Thymus (tissue), 11 donors: ENCODE results near the gene TSKU. TPM values are rescaled to one million over a fixed set of nuclear protein-coding genes. Genes with fewer than 3 reads are reported as not detected.

Experiments used
- DNase-seq, 9 donors: peaks; one replicate each; pipeline ENCODE4 v3.0.0-alpha.2; 2013; ENCODE audit warnings: low spot score in 9 of 9, low read depth in 6 of 9, missing footprints in 1 of 9
- H3K27ac ChIP-seq, 2 donors: one replicate each; pipeline ENCODE4 v1.5.1; 2013; ENCODE audit warnings: control low read depth in 1 of 2, low read depth in 1 of 2, low read length in 1 of 2, mild to moderate bottlenecking in 1 of 2, moderate library complexity in 1 of 2
- H3K27me3 ChIP-seq, 2 donors: one replicate each; pipeline ENCODE4 v1.5.1; 2013; ENCODE audit warnings: low read length in 1 of 2; ENCODE audit not compliant: control insufficient read depth in 2 of 2, insufficient read depth in 1 of 2
- H3K36me3 ChIP-seq, 2 donors: one replicate each; pipeline ENCODE4 v1.5.1; 2013; ENCODE audit warnings: low read length in 1 of 2, mild to moderate bottlenecking in 1 of 2, moderate library complexity in 1 of 2; ENCODE audit not compliant: control insufficient read depth in 2 of 2, insufficient read depth in 2 of 2
- H3K4me1 ChIP-seq, 2 donors: one replicate each; pipeline ENCODE4 v1.5.1; 2013; ENCODE audit warnings: low read length in 2 of 2; ENCODE audit not compliant: control insufficient read depth in 2 of 2, insufficient read depth in 2 of 2
- H3K4me3 ChIP-seq, 2 donors: one replicate each; pipeline ENCODE4 v1.5.1; 2013; ENCODE audit warnings: low read length in 2 of 2, control low read depth in 1 of 2, mild to moderate bottlenecking in 1 of 2
- H3K9me3 ChIP-seq, 2 donors: one replicate each; pipeline ENCODE4 v1.5.1; 2013; ENCODE audit warnings: low read length in 1 of 2, mild to moderate bottlenecking in 1 of 2; ENCODE audit not compliant: control insufficient read depth in 2 of 2, insufficient read depth in 1 of 2
- WGBS: extraction: QIAGEN DNeasy Blood & Tissue Kit; methylation state at CpG from one replicate; pipeline ENCODE4 v1.1.7; 2013; 5-methylcytosine and 5-hydroxymethylcytosine counted together
- polyA plus RNA-seq: library from polyadenylated mRNA; stranded (reverse); fragments of 200-250 nt; gene quantifications from one replicate; pipeline ENCODE4 v1.2.3, GENCODE V29; 2013
- total RNA-seq: library from RNA; stranded (reverse); fragments of 120-200 nt; gene quantifications from one replicate; pipeline ENCODE4 v1.2.4, GENCODE V29; 2013
- donor health status: healthy.

TSKU gene
- total and polyA plus RNA-seq, 2 donors, result 2.9 to 11.8 TPM

DNA sequence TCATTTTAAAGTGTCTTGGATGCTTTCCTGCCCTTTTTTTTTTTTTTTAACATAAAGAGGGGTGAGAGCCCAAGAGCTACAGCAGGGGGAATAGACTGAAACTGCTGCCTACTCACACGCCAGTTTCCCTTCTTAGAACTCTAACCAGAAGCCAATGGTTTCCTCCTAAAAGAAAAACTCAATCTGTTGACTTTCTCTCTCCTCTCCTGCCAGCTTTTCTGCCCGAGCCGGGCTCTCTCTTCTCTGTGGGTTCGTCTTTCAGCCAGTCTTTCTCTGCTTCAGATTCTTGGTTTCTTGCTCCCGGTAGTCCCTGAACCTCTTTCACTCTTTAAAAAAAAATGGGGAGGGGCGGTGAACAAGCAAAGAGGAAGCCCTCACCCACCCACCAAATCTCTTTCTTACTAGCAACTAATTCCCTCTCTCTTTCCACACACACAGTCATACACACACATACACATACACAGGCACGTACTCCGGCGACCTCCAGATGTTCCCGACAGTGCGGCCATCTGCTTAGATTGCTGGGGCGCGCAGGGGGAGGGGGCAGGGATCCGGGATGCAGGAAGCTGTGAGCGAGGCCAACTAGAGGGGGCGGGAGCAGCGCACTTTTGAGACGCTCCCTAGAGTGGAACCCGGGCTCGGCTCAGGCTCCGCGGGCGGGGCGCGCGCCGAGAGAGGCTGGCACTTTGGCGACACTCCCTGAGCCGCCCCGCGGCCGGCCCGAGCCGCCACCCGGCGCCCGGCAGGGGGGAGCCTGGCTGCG is 444 bp upstream of the TSKU start:
- H3K27me3 ChIP-seq, result peaks cover 16 to 59% of the 10 kb centered on the region in 2 donors
- no peaks in the 10 kb centered on the region for H3K36me3 ChIP-seq
- H3K27ac ChIP-seq, result peak overlapping the region; percentile 68 to 81
- no peaks in the 10 kb centered on the region for H3K9me3 ChIP-seq
- H3K4me3 ChIP-seq, result peak overlapping the region; percentile 32 to 56
- peaks cover 0 to 25% of the 10 kb centered on the region in 2 donors for H3K4me1 ChIP-seq
- peak in 7 of 9 donors; percentile 29 to 75 (median 53) for DNase-seq
- 1% methylated on average over 38 of the region's 38 CpGs for WGBS

DNA sequence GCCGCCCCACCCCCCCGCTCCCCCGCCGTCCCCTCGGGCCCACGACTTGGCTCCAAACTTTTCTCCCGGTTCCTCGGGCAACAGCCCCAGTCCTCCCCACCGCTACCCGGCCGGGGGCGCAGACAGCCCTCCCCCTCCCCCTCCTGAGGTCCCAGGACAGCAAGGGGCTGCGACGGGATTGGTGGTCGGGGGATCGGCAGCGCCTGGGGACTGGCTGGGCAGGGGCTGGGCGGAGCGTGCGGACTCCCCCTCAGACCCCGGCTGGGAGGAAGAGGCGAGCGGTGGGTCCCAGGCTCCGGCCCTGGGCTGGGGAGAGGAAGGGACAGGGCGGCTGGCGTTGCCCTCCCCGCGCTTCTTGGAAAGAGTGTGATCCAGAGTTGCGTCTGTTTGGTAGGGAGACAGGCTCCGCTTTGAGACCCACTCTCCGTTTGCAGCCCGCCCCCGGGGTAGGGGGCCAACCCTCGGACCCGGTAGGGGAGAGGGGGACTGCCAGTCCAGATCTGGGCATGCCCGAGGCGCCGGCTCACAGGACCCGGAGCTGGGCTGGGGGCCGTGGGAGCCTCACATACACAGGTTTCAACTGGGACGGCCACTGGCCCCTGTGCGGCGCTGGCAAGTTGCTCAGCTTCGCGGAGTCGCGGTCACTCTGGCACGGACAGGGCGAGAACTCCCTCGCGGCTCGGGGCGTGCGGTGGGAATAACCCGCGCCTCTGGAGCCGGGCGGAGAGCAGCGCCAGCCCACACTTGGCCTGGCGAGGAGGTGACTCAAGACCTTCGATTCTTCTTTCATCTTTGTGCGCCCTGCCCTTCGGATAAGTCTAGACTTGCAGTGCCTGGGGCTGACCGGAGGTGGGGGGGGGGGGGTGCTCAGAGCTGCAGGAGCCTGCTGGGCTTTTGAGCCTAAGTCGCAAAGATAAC is 999 bp downstream of the TSKU start:
- Histone ChIP-seq H3K27ac (peak overlapping the region in 1 of 2 donors; percentile 66), H3K4me1 (peaks cover 0 to 25% of the 10 kb centered on the region in 2 donors), H3K9me3 (no peaks in the 10 kb centered on the region), H3K4me3 (peak overlapping the region; percentile 40 to 56), H3K36me3 (no peaks in the 10 kb centered on the region), H3K27me3 (peaks cover 16 to 60% of the 10 kb centered on the region in 2 donors)
- DNase-seq, result no peak
- WGBS, result 14% methylated on average over 65 of the region's 65 CpGs

DNA sequence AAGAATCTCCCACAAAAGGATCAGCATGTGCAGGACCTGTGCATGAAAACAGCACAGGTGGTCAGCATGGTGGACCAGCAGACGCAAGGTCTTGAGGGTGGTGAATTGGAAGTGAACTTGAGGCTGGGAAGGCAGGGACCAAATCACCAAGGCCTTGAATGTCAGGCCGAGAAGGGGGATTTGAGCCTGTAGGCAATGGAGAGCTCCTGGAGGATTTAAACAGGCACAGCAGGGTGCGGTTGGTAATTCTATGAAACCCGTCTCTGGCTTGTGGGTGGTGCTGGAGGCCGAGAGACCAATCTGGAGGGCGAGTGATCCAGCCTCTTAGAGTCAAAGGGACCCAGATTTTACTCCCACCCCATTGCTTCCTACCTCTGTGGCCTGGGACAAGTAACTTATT is 2.4 kb downstream of the TSKU start:
- H3K4me3 ChIP-seq, result no peak overlapping the region
- H3K9me3 ChIP-seq, result no peaks in the 10 kb centered on the region
- 93% methylated on average over 6 of the region's 6 CpGs for WGBS
- DNase-seq, result no peak
- H3K27ac ChIP-seq, result no peak overlapping the region
- peaks cover 0 to 25% of the 10 kb centered on the region in 2 donors for H3K4me1 ChIP-seq
- H3K36me3 ChIP-seq, result no peaks in the 10 kb centered on the region
- H3K27me3 ChIP-seq, result peaks cover 16 to 60% of the 10 kb centered on the region in 2 donors

DNA sequence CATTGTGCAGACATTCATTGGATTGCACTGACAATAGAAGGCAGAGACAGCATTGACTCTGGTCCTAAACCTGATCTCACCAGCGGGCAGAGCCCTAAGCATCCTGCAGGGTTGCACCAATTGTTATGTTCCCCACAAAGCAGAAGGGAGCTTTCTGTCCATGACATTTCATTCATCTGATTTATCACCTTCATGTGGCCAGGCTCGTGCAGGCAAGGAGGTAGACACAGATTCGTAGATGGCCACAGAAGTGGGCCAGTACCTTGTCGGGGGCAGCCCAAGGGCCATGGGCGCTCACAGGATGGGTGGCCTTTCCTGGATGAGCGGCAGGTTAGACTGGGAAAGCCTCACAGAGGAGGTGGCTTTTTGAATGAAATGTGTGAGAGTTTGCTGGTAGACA is 2.9 kb downstream of the TSKU start:
- Histone ChIP-seq H3K27me3 (peaks cover 16 to 60% of the 10 kb centered on the region in 2 donors), H3K4me3 (no peak overlapping the region), H3K27ac (no peak overlapping the region), H3K4me1 (peaks cover 0 to 25% of the 10 kb centered on the region in 2 donors), H3K36me3 (no peaks in the 10 kb centered on the region), H3K9me3 (no peaks in the 10 kb centered on the region)
- WGBS, result 88% methylated on average over 6 of the region's 6 CpGs
- DNase-seq, result no peak

DNA sequence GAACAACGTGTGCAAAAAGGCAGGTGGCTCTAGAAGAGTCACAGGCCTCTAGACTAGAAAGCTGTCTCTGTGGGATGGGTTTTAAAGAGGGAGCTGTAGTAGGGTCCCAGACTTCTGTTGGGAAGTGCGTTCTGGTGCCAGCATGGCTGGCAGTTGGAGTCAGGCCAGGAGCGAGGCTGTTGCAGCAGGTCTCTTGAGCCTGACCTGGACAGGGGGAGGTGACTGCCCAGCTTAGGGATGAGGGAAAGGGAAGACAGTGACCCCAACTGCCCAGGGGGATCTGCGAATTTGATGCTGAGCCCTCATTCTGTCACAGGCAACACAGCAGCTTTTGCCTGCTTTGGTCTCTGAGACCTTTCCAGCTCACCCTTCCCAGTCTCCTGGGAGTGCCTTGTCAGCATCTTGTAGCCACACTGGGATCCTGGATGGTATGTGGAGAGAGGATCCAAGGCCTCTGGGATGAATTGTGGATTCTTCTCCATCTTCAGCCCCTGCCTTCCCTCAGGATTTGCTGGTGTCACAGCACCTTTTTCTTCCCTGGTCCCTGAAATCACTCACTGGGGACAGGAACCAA is 3.4 kb downstream of the TSKU start:
- H3K27ac ChIP-seq, result no peak overlapping the region

DNA sequence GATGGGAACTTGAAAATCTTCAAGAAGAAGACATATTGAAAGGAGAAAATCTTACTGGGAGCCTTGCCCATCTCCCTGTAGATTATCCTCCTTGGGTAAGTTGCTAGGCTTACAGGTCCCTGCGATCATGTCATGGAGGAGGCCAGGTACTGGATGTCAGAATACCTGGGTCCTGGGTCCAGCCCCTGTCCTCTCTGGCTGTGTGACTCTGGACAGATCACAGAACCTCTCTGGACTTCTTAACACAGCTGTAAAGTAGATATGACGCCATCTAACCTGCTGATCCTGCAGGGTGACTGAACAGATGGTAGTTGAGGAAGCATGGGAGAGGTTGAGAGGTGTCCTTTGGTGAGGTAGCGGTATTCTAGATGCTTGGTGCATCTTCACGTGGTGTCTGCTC is 4.1 kb downstream of the TSKU start:
- Histone ChIP-seq H3K4me1 (peaks cover 0 to 22% of the 10 kb centered on the region in 2 donors), H3K9me3 (peaks cover 0 to 4% of the 10 kb centered on the region in 2 donors), H3K4me3 (no peak overlapping the region), H3K36me3 (no peaks in the 10 kb centered on the region), H3K27ac (no peak overlapping the region), H3K27me3 (peaks cover 16 to 50% of the 10 kb centered on the region in 2 donors)
- DNase-seq, result no peak
- 91% methylated on average over 4 of the region's 4 CpGs for WGBS

More for the DNA sequence above, 3.4 kb downstream of the TSKU start:
- peaks cover 16 to 56% of the 10 kb centered on the region in 2 donors for H3K27me3 ChIP-seq
- H3K9me3 ChIP-seq, result peaks cover 0 to 3% of the 10 kb centered on the region in 2 donors
- H3K4me1 ChIP-seq, result peaks cover 0 to 24% of the 10 kb centered on the region in 2 donors
- no peak overlapping the region for H3K4me3 ChIP-seq
- 92% methylated on average over 4 of the region's 4 CpGs for WGBS
- H3K36me3 ChIP-seq, result no peaks in the 10 kb centered on the region
- DNase-seq, result no peak

DNA sequence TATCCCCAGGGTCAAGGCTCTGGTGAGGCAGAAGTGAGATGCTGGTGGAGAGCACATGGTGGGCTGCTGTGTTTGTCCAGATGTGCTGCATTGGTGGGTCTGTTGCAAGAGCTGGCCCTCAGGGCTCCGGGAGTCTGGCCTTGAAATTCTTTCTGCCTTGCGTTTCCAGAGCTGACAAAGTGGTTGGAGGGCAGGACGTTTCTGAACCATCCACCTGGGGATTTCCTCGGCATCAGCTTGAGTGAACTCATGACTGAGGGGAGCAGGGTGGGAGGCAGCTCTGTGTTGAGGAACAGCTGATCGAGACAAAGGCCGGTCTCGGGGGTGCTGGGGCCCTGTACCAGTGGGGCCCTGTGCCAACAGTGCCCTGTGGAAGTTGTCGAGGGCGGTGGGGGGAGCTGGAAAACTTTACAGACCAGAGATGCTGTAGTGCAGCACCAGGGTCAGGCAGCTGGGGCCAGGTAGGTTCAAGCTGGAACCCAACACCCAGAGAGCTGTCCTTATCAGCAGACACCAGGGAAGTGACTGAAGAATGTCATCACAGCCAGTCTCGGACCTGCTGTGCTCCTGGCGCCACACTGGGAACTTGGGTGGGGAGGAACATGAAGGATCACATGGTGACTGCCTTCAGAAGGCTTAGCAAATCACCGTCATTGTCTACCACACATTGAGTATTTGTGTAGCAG is 4.9 kb downstream of the TSKU start:
- DNase-seq, result no peak
- no peak overlapping the region for H3K27ac ChIP-seq
- H3K4me1 ChIP-seq, result peaks cover 0 to 20% of the 10 kb centered on the region in 2 donors
- peaks cover 16 to 42% of the 10 kb centered on the region in 2 donors for H3K27me3 ChIP-seq
- WGBS, result 89% methylated on average over 12 of the region's 12 CpGs
- H3K4me3 ChIP-seq, result no peak overlapping the region
- H3K36me3 ChIP-seq, result no peaks in the 10 kb centered on the region
- H3K9me3 ChIP-seq, result peaks cover 0 to 4% of the 10 kb centered on the region in 2 donors

DNA sequence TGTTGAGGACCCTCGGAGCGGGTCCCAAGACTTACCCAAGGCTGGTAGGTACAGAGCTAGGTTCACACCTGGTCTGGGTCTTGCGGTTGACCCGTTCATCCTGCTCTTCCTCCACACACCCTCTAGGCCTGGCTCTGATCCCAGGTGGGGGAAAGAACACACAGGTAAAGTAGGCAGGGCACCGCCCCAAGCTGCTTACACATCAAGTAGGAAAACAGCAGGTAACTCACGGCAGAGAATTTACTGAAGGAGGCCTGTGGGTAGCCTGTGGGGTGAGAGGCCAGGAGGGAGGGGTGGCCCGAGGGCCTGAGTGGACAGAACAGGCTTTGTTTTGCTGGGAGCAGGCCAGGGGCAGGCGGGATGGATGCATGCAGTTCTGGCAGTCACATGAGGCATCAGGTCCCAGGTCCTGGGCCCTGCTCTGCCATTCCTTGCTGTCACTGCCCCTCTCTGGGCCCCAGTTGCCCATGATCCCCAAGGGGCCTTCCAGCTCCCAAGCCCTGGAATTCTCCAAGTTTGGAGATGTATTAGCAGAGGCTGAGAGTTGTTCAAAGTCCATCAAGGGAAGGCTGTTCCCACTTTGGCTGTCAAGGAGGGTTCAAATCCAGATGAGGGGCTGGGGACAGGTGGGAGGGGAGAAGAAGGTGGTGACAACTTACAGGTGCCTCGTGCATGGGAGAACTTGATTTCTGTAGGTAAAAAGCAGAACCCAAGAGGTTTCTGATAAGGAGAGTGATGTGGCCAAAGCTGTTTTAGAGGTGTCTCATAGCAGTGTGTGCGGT is 5.7 kb downstream of the TSKU start:
- Histone ChIP-seq H3K27ac (peak overlapping the region in 1 of 2 donors; percentile 18), H3K27me3 (peaks cover 14 to 36% of the 10 kb centered on the region in 2 donors), H3K4me3 (no peak overlapping the region), H3K9me3 (peaks cover 0 to 4% of the 10 kb centered on the region in 2 donors), H3K36me3 (no peaks in the 10 kb centered on the region), H3K4me1 (peaks cover 0 to 17% of the 10 kb centered on the region in 2 donors)
- no peak for DNase-seq
- WGBS, result 95% methylated on average over 10 of the region's 10 CpGs
